GM21723 (cell line): Measurements from ENCODE around the gene DDX4.

Source experiments
- ATAC-seq: cut with Tn5 transposase; IDR thresholded peaks from one replicate; pipeline ENCODE4 v1.9.1; 2021; ENCODE audit warnings: mild to moderate bottlenecking, moderate library complexity; ENCODE audit not compliant: unreplicated experiment

Gene DDX4

GRCh38 chr5:55864606-55865541 lies 127.0 kb downstream of the DDX4 start:
- ATAC-seq, result no peak

DNA sequence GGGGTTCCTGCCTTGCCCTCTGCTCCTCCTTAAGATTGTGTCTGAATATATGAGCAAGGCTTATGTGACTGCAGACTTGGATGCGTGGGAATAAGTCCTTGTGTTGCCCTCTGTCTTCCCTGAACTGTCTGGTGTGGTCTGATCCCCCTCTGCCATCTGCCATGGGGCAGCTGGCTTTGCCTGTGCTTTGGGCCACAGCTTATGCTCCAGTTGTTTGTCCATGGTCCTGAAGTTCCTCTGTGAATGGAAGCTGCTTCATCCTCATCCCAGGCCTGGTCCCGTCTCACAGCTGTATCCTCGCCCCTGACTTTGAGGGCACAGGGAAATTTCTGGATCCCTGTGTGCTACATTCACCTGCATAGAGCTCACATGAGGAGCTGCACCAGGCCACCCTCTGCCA lies 128.0 kb downstream of the DDX4 start:
- no peak for ATAC-seq

GRCh38 chr5:55866485-55866884 lies 128.6 kb downstream of the DDX4 start:
- ATAC-seq, result no peak
